Activated T-helper 1 cell treated with anti-CD3 and anti-CD28 coated beads, Interleukin-12 subunit alpha, Interleukin-12 subunit beta, Interleukin-2, Interleukin-4 antibody, amounts not matched to agents 30 ng/mL and 10 ng/mL and 1 ng/mL, durations not matched to agents 14 hours and 24 hours and 36 hours (primary cell): ENCODE measurements around the gene TK1. TPM values are rescaled to one million over a fixed set of nuclear protein-coding genes. Genes with fewer than 3 reads are reported as not detected.
A peak's percentile ranks its signal among the peaks of the same experiment; 100 is the strongest.
"Not testable (repeated sequence)": the region's sequence is repeated elsewhere in the genome, so short reads cannot be mapped to it uniquely, and the experiment has no call there.

Source experiments
- DNase-seq: peaks from one replicate; pipeline ENCODE4 v3.0.0; 2021; ENCODE audit warnings: low spot score
- H3K27ac Mint-ChIP-seq: one replicate; pipeline ENCODE4 v1.8.0; 2021; ENCODE audit warnings: mild to moderate bottlenecking, mixed read lengths
- H3K27me3 Mint-ChIP-seq: one replicate; pipeline ENCODE4 v1.8.0; 2022; ENCODE audit warnings: mild to moderate bottlenecking, moderate library complexity, mixed read lengths; ENCODE audit not compliant: insufficient read depth
- H3K36me3 Mint-ChIP-seq: one replicate; pipeline ENCODE4 v1.8.0; 2021; ENCODE audit warnings: low read depth, mixed read lengths
- H3K4me1 Mint-ChIP-seq: one replicate; pipeline ENCODE4 v1.8.0; 2021; ENCODE audit warnings: low read depth, mixed read lengths
- H3K4me3 Mint-ChIP-seq: one replicate; pipeline ENCODE4 v1.8.0; 2021; ENCODE audit warnings: mild to moderate bottlenecking, moderate library complexity, mixed read lengths
- H3K9me3 Mint-ChIP-seq: one replicate; pipeline ENCODE4 v1.8.0; 2021; ENCODE audit warnings: mixed read lengths
- intact Hi-C: fragments of 100-400 bp; cut with micrococcal nuclease; formaldehyde crosslinking; loops from one replicate; pipeline ENCODE4 v1.15.1; 2024
- total RNA-seq: library from RNA; stranded (reverse); gene quantifications from 2 replicates; pipeline ENCODE4 v1.2.3, GENCODE V29; 2022

Gene TK1
- total RNA-seq, 1 donor from 2014 or later, result 66.8 TPM

GRCh38 chr17:78182504-78182903 lies 4.3 kb downstream of the TK1 start:
- no peak for DNase-seq
- Mint-ChIP-seq H3K4me3 (no peak overlapping the region), H3K27ac (no peak overlapping the region), H3K27me3 (no peaks in the 10 kb centered on the region), H3K9me3 (no peaks in the 10 kb centered on the region), H3K4me1 (peaks cover 60% of the 10 kb centered on the region), H3K36me3 (peaks cover 29% of the 10 kb centered on the region)
- intact Hi-C loops, result no loop called here

DNA sequence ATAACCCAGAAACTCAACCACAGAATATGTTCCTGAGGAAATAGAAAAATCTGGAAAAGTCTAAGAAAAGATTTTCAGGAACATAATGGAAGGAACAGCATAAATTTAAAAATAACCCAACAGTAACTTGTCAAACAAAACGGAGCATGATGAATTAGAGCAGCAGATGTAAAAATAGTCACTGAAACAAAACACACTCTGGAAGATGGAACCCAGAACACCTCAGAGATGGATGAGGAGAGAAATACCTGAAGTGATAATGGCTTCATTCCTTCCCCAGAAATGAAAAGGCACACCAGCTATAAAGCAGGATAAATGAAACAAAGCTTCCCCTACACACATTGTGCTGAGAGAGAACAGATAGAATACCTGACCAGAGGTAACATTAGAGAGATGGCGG lies 6.3 kb downstream of the TK1 start:
- Mint-ChIP-seq H3K4me3 (peak overlapping the region; percentile 44), H3K36me3 (peaks cover 28% of the 10 kb centered on the region), H3K27ac (peak overlapping the region; percentile 59), H3K4me1 (peaks cover 62% of the 10 kb centered on the region), H3K9me3 (no peaks in the 10 kb centered on the region), H3K27me3 (no peaks in the 10 kb centered on the region)
- intact Hi-C loops, result no loop called here
- DNase-seq, result no peak

DNA sequence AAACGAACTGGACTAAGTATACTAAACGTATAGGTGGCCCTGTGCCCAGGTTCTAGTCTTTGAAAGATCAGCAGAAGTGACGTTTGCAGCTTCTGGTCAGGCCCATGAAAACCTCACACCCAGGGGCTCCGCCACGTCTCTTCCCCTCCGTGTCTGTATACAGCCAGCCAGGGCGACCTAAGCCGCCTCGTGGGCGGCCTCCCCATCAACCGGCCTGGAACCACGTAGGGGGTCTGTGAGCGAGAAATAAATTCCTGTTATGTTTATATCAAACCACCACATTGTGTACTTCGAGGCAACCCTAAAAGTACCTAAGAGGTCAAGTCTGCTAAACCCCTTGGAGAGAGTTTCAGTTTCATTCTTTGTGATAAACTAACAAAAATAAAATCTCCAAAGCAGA lies 6.8 kb downstream of the TK1 start:
- Mint-ChIP-seq H3K4me3 (peak overlapping the region; percentile 44), H3K27ac (peak overlapping the region; percentile 59), H3K36me3 (peaks cover 28% of the 10 kb centered on the region), H3K9me3 (no peaks in the 10 kb centered on the region), H3K4me1 (peaks cover 62% of the 10 kb centered on the region), H3K27me3 (no peaks in the 10 kb centered on the region)
- DNase-seq, result no peak
- intact Hi-C loops, result no loop called here

DNA sequence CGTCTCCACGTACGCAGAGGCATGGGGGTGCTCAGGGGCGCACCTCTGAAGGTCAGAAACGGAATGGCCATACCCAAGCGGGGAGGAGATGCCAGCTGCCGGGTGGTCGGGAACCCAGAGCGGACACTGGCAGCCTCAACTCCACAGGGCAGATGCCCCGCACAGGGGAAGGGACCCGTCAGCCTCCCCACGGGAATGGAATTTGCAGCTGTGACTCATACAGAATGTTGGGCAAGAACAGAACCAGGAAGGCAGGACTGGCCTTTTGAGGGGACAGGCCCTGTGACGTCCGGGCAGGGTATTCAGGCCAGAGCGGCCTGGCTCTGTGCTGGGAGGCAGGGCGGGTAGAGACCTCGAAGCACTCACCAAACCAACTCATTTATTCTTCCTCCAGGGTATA lies 7.5 kb downstream of the TK1 start:
- no peaks in the 10 kb centered on the region for H3K9me3 Mint-ChIP-seq
- H3K27ac Mint-ChIP-seq, result peak overlapping the region; percentile 7
- H3K36me3 Mint-ChIP-seq, result peaks cover 23% of the 10 kb centered on the region
- no peak overlapping the region for H3K4me3 Mint-ChIP-seq
- no peaks in the 10 kb centered on the region for H3K27me3 Mint-ChIP-seq
- DNase-seq, result no peak
- intact Hi-C loops, result no loop called here
- H3K4me1 Mint-ChIP-seq, result peaks cover 55% of the 10 kb centered on the region

DNA sequence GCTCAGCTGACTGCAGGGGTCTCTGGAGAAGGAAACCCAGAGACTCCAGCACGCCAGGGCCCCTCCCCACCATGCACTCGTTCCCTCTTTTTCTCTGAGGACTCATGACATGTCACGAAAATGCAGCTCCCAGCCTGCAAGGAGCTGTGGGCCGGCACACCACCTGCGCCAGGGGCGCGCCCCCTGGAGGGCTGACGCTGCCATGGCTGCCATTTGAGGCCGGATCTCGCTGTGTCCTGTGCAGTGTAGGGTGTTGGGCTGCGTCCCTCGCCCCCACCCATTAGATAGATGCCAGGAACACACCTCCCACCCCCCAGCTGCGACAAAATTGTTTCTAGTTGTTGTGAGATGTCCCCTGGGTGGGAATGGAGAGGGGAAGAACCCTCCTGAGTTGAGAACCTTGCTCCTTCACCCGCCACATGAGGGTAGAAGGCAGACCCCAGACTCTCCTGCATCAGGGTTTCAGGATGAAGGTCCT lies 10.3 kb downstream of the TK1 start:
- Mint-ChIP-seq H3K27ac (no peak overlapping the region), H3K27me3 (no peaks in the 10 kb centered on the region), H3K4me3 (no peak overlapping the region), H3K4me1 (peaks cover 67% of the 10 kb centered on the region), H3K36me3 (peaks cover 35% of the 10 kb centered on the region), H3K9me3 (no peaks in the 10 kb centered on the region)
- peak; percentile 70 for DNase-seq
- intact Hi-C loops, result loop anchor here (1.0 to 2.0 kb wide), 5 partner anchors 11 to 157 kb away; partner anchors contain the start of genes AFMID and TK1

GRCh38 chr17:78175643-78175981 lies 11.2 kb downstream of the TK1 start:
- Mint-ChIP-seq H3K4me1 (peaks cover 69% of the 10 kb centered on the region), H3K27me3 (no peaks in the 10 kb centered on the region), H3K9me3 (no peaks in the 10 kb centered on the region), H3K27ac (no peak overlapping the region), H3K4me3 (no peak overlapping the region), H3K36me3 (peaks cover 32% of the 10 kb centered on the region)
- intact Hi-C loops, result no loop called here
- no peak for DNase-seq

GRCh38 chr17:78174870-78175642 lies 11.8 kb downstream of the TK1 start:
- intact Hi-C loops, result no loop called here

DNA sequence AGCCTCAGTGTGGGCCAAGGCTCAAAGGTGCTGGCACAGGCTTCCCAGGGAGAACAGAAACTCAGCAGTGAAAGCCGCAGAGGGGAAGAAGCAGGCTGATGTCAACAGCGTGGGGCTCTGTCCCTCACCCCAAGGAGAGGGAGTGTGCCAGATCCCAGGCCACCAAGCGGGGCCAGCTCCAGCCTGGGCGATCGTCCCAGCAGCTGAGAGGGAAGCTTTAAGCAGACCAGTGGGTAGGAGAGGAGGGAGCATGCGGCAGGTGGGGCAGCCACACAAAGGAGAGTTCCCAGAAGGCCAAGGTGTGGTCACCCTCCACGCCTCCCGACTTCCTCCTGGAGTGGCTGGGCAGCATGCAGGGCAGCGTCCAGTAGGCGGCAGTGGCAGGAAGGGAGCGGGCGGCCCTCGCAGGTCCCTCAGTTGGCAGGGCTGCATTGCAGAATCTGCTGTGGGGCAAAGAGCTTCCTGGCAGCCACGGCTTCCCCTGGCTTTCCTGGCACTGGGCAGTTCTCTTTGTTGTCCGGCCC lies 12.4 kb downstream of the TK1 start:
- H3K9me3 Mint-ChIP-seq, result no peaks in the 10 kb centered on the region
- peaks cover 59% of the 10 kb centered on the region for H3K4me1 Mint-ChIP-seq
- H3K36me3 Mint-ChIP-seq, result peaks cover 27% of the 10 kb centered on the region
- H3K27ac Mint-ChIP-seq, result peak overlapping the region; percentile 82
- H3K27me3 Mint-ChIP-seq, result no peaks in the 10 kb centered on the region
- no peak overlapping the region for H3K4me3 Mint-ChIP-seq
- intact Hi-C loops, result no loop called here
- no peak for DNase-seq

More at GRCh38 chr17:78174870-78175642, 11.8 kb downstream of the TK1 start:
- no peaks in the 10 kb centered on the region for H3K27me3 Mint-ChIP-seq
- DNase-seq, result no peak
- peaks cover 66% of the 10 kb centered on the region for H3K4me1 Mint-ChIP-seq
- peak overlapping the region; percentile 58 for H3K27ac Mint-ChIP-seq
- no peak overlapping the region for H3K4me3 Mint-ChIP-seq
- H3K9me3 Mint-ChIP-seq, result no peaks in the 10 kb centered on the region
- peaks cover 28% of the 10 kb centered on the region for H3K36me3 Mint-ChIP-seq

DNA sequence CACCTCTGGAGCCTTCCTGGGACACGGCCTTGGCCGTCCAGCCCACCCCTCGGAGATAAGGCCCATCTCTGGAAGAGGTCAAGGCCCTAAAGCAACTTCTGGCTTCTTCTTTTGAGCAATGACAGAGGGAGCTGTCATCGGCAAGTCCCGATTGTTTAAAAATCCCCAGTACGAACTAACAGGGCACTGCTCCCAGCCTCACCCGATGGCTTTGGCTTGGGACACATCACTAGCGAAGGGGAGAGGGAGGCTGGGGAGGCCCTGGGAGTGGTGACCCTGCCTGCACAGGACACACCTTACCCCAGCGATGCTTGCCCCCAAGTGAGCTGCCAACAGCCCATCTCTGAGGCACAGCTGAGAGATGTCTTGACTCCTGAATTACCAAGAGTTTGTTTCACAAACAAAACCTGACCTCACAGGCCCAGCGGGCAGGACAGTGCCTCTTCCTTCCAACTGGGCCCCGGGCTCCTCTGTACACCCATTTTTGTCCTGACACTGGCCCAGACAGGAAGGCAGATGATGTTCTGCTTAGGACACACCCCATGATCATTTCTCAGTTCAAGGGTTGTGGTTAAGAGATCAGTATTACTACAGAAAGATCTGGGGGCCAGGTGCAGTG lies 13.6 kb downstream of the TK1 start:
- Mint-ChIP-seq H3K36me3 (peaks cover 19% of the 10 kb centered on the region), H3K4me1 (peaks cover 56% of the 10 kb centered on the region), H3K9me3 (no peaks in the 10 kb centered on the region), H3K27ac (peak overlapping the region; percentile 82), H3K27me3 (no peaks in the 10 kb centered on the region), H3K4me3 (no peak overlapping the region)
- intact Hi-C loops, result no loop called here
- DNase-seq, result no peak

DNA sequence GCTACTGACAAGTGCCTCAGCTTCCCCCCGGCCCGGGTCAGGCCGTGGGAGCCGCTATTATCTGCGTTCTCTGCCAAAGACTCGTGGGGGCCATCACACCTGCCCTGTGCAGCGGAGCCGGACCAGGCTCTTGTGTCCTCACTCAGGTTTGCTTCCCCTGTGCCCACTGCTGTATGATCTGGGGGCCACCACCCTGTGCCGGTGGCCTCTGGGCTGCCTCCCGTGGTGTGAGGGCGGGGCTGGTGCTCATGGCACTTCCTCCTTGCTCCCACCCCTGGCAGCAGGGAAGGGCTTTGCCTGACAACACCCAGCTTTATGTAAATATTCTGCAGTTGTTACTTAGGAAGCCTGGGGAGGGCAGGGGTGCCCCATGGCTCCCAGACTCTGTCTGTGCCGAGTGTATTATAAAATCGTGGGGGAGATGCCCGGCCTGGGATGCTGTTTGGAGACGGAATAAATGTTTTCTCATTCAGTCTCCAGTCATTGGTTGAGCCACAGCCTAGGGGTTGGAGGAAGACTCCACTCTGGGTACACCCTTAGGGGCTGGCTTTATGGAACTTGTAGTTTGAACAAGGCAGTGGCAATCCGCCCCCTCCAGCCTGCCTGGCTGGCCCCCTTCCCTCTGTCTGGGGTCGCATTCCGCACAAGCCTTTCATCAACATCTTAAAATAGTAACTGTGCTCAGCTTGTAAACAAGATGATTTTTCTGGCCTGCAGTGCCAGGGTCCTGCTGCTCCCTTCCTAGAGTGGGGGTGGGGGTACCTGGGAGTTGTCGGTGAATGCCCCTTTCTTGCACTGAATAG lies 14.4 kb downstream of the TK1 start:
- Mint-ChIP-seq H3K4me3 (peak overlapping the region; percentile 42), H3K36me3 (peaks cover 19% of the 10 kb centered on the region), H3K4me1 (peaks cover 56% of the 10 kb centered on the region), H3K9me3 (no peaks in the 10 kb centered on the region), H3K27me3 (no peaks in the 10 kb centered on the region), H3K27ac (peak overlapping the region; percentile 56)
- intact Hi-C loops, result no loop called here
- DNase-seq, result no peak

- DNase-seq, intact Hi-C loops, H3K9me3 Mint-ChIP-seq, H3K27me3 Mint-ChIP-seq: not testable (repeated sequence)
- Mint-ChIP-seq H3K4me1 (peaks cover 55% of the 10 kb centered on the region), H3K4me3 (peak overlapping the region; percentile 42), H3K36me3 (peaks cover 19% of the 10 kb centered on the region), H3K27ac (peak overlapping the region; percentile 18)
Observed at GRCh38 chr17:78171591-78172248, 15.1 kb downstream of the TK1 start.
